Stimulated activated CD8-positive, alpha-beta memory T cell treated with anti-CD3 and anti-CD28 coated beads, Interleukin-15, amount 100 ng/mL, for 24 hours (primary cell): ENCODE data around the gene KLHDC1.

Experiments used
- DNase-seq: peaks from one replicate; pipeline ENCODE4 v3.0.0-alpha.2; 2020; ENCODE audit warnings: low read depth

The KLHDC1 gene

DNA sequence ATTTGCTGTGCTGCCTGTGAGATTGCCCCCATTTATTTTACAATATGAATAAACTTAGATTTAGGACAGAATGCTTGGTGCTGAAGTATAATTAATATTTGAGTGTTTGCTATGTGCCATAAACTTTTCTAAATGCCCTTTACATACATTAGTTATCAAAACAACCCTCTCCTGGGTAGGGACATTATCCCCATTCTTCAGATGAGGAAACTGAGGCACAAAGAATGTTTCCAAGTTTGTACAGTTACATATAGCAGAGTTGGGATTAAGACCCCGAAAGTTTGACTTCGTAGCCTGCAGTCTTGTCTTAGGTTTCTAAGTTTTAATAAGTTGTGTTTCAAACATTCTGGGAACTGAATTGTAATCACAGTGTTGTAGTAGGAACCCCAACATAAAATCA lies 93.4 kb downstream of the KLHDC1 start:
- no peak for DNase-seq

- no peak for DNase-seq
Observed at GRCh38 chr14:49792618-49793017, 99.7 kb downstream of the KLHDC1 start.

GRCh38 chr14:49796025-49796424 lies 103.1 kb downstream of the KLHDC1 start:
- DNase-seq, result no peak
